ENCODE data around the gene DBF4B. TPM values are rescaled to one million over a fixed set of nuclear protein-coding genes. Genes with fewer than 3 reads are reported as not detected.

The DBF4B gene
- total RNA-seq, 1 experiment from 2014 or later, result 26.1 TPM

DNA sequence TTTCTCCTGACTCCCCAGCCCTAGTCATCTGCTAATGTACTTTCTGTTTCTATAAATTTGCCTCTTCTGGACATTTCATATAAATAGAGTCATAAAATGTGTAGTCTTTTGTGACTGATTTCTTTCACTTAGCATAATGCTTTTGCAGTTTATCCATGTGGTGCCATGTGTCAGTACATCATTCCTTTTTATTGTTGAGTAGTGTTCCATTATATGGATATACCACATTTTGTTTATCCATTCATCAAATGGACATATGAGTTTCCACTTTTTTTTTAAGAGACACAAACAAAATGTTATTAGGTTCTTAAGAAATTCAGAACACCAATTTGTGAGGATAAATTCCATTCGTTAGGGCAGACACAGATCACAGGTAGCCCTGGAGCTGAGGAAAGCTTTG is 11.0 kb downstream of the DBF4B start:
- no peaks in the 10 kb centered on the region for H3K27me3 ChIP-seq (ENCODE audit: insufficient read depth, low read length)
- no peak overlapping the region for H3K4me3 ChIP-seq (replicated peaks in 1 of 2; ENCODE audit: low read depth in 1 of 2, low read length in 2 of 2)
- no peak overlapping the region for H3K9ac ChIP-seq (ENCODE audit: low read length)
- no peak overlapping the region for H2AFZ ChIP-seq (ENCODE audit: low read depth, low read length, poor library complexity, severe bottlenecking)
- no peaks in the 10 kb centered on the region for H4K20me1 ChIP-seq (ENCODE audit: insufficient read depth)
- ATAC-seq, result no peak
- TF ChIP-seq CBX3 (IDR thresholded peaks at IDR 0.05; ENCODE audit: low read depth) (no peak), SP1 (IDR thresholded peaks at IDR 0.05; ENCODE audit: low read depth) (no peak), EGR1 (IDR thresholded peaks at IDR 0.05; ENCODE audit: low read depth) (no peak), ZNF274 (IDR thresholded peaks at IDR 0.05; ENCODE audit: low read depth, low read length) (no peak), SRF (IDR thresholded peaks at IDR 0.05; ENCODE audit: low read depth) (no peak), POLR2A (IDR thresholded peaks at IDR 0.05; ENCODE audit: borderline replicate concordance, extremely low read depth, insufficient read depth, insufficient read length) (no peak), ELF1 (IDR thresholded peaks at IDR 0.05; ENCODE audit: borderline replicate concordance, low read depth) (no peak), POLR2AphosphoS5 (IDR thresholded peaks at IDR 0.05; ENCODE audit: low read depth, low read length) (no peak), SIN3A (IDR thresholded peaks at IDR 0.05; ENCODE audit: low read depth) (no peak), TCF7L2 (IDR thresholded peaks at IDR 0.05; ENCODE audit: borderline replicate concordance, extremely low read depth, insufficient read depth, insufficient read length) (no peak), YY1 (IDR thresholded peaks at IDR 0.05; ENCODE audit: extremely low read depth, insufficient replicate concordance, low read depth, low read length) (no peak)
- TF ChIP-seq, protein P1, sequence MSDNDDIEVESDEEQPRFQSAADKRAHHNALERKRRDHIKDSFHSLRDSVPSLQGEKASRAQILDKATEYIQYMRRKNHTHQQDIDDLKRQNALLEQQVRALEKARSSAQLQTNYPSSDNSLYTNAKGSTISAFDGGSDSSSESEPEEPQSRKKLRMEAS (IDR thresholded peaks at IDR 0.05), result no peak
- TF ChIP-seq, protein P2, sequence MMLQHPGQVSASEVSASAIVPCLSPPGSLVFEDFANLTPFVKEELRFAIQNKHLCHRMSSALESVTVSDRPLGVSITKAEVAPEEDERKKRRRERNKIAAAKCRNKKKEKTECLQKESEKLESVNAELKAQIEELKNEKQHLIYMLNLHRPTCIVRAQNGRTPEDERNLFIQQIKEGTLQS (IDR thresholded peaks at IDR 0.05), result no peak
- TF ChIP-seq, protein P3, sequence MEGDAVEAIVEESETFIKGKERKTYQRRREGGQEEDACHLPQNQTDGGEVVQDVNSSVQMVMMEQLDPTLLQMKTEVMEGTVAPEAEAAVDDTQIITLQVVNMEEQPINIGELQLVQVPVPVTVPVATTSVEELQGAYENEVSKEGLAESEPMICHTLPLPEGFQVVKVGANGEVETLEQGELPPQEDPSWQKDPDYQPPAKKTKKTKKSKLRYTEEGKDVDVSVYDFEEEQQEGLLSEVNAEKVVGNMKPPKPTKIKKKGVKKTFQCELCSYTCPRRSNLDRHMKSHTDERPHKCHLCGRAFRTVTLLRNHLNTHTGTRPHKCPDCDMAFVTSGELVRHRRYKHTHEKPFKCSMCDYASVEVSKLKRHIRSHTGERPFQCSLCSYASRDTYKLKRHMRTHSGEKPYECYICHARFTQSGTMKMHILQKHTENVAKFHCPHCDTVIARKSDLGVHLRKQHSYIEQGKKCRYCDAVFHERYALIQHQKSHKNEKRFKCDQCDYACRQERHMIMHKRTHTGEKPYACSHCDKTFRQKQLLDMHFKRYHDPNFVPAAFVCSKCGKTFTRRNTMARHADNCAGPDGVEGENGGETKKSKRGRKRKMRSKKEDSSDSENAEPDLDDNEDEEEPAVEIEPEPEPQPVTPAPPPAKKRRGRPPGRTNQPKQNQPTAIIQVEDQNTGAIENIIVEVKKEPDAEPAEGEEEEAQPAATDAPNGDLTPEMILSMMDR (IDR thresholded peaks at IDR 0.05 in 2 of 3, conservative IDR thresholded peaks at IDR 0.05 in 1 of 3; ENCODE audit: borderline replicate concordance in 1 of 3, insufficient read depth in 1 of 3, low read depth in 2 of 3, low read length in 2 of 3), result no peak
- no peak for DNase-seq (ENCODE audit: low read depth, low spot score)
- H3K36me3 ChIP-seq (ENCODE audit: control insufficient read depth in 1 of 2, insufficient read depth in 2 of 2, low read length in 2 of 2), result peaks cover 2 to 11% of the 10 kb centered on the region in 2 experiments; a peak in 2 of 4 replicates
- ChIA-PET POLR2A (no interaction called here), CTCF (no interaction called here), RAD21 (ENCODE audit: low non-redundant PET in 1 of 2, low total read pairs in 2 of 2, uncharacterized antibody in 2 of 2, unreplicated experiment in 2 of 2) (no interaction called here)
- intact Hi-C loops (cut with micrococcal nuclease), result no loop called here
- H3K27ac ChIP-seq (ENCODE audit: low read depth, low read length), result no peak overlapping the region
- H3K79me2 ChIP-seq (ENCODE audit: insufficient read depth, low read length), result peaks cover 6% of the 10 kb centered on the region; the same call in 1 of the 2 replicates
- no TSS peak for BruUV-seq (replicated peaks)
- H3K9me2 ChIP-seq (ENCODE audit: insufficient read depth), result no peaks in the 10 kb centered on the region
- no peak overlapping the region for H3K4me2 ChIP-seq (ENCODE audit: low read length)
- H3K4me1 ChIP-seq (ENCODE audit: control insufficient read depth in 1 of 2, insufficient read depth in 2 of 2, low read length in 2 of 2), result no peaks in the 10 kb centered on the region
- no peaks in the 10 kb centered on the region for H3K9me3 ChIP-seq (ENCODE audit: control insufficient read depth in 1 of 2, insufficient read depth in 1 of 2, low read depth in 1 of 2, low read length in 2 of 2)
